MM.1S (cell line): ENCODE results near the gene NAALADL2.

Source experiments
- DNase-seq: peaks from one replicate; pipeline ENCODE4 v3.0.0-alpha.2; 2015
- H2AFZ ChIP-seq: fragments of 300-600 bp; sonication (generic); 2 replicates; pipeline ENCODE4 v1.6.0; 2016; ENCODE audit warnings: antibody characterized with exemption, low read length
- H3F3A ChIP-seq: fragments of 300-600 bp; sonication (generic); 2 replicates; pipeline ENCODE4 v1.6.1; 2016; ENCODE audit warnings: mild to moderate bottlenecking, antibody characterized with exemption, low read length, moderate library complexity, mixed read lengths; ENCODE audit not compliant: insufficient read depth
- H3K27ac ChIP-seq: fragments of 300-600 bp; sonication (generic); 2 replicates; pipeline ENCODE4 v1.5.1; 2016; ENCODE audit warnings: mild to moderate bottlenecking, low read length
- H3K27me3 ChIP-seq: fragments of 300-600 bp; sonication (generic); replicated peaks from 2 replicates; pipeline ENCODE4 v1.6.0; 2016; ENCODE audit warnings: low read length; ENCODE audit not compliant: insufficient read depth
- H3K36me3 ChIP-seq: fragments of 300-600 bp; sonication (generic); replicated peaks from 2 replicates; pipeline ENCODE4 v1.6.1; 2016; ENCODE audit warnings: mild to moderate bottlenecking, low read length, mixed read lengths; ENCODE audit not compliant: insufficient read depth
- H3K4me1 ChIP-seq: fragments of 300-600 bp; sonication (generic); 2 replicates; pipeline ENCODE4 v1.6.1; 2016; ENCODE audit warnings: low read length, mixed read lengths
- H3K4me2 ChIP-seq: fragments of 300-600 bp; sonication (generic); 2 replicates; pipeline ENCODE4 v1.6.0; 2016; ENCODE audit warnings: low read depth, low read length
- H3K4me3 ChIP-seq: fragments of 300-600 bp; sonication (generic); 2 replicates; pipeline ENCODE4 v1.5.1; 2016; ENCODE audit warnings: low read length, mixed read lengths
- H3K79me2 ChIP-seq: fragments of 300-600 bp; sonication (generic); 2 replicates; pipeline ENCODE4 v1.6.1; 2016; ENCODE audit warnings: mixed run types, low read length, mixed read lengths
- H3K9ac ChIP-seq: fragments of 300-600 bp; sonication (generic); 2 replicates; pipeline ENCODE4 v1.6.1; 2016; ENCODE audit warnings: low read length, mixed read lengths
- H3K9me2 ChIP-seq: fragments of 300-600 bp; sonication (generic); replicated peaks from 2 replicates; pipeline ENCODE4 v1.6.1; 2016; ENCODE audit warnings: mild to moderate bottlenecking, low read length, mixed read lengths; ENCODE audit not compliant: insufficient read depth
- H3K9me3 ChIP-seq: fragments of 300-600 bp; sonication (generic); replicated peaks from 2 replicates; pipeline ENCODE4 v1.6.1; 2016; ENCODE audit warnings: mild to moderate bottlenecking, low read length, mixed read lengths; ENCODE audit not compliant: insufficient read depth
- H4K20me1 ChIP-seq: fragments of 300-600 bp; sonication (generic); 2 replicates; pipeline ENCODE4 v1.6.1; 2016; ENCODE audit warnings: mild to moderate bottlenecking, low read length, moderate library complexity, mixed read lengths; ENCODE audit not compliant: insufficient read depth
- CTCF ChIP-seq: fragments of 300-600 bp; sonication (generic); IDR thresholded peaks from 2 replicates; pipeline ENCODE4 v1.5.1; 2016; ENCODE audit warnings: antibody characterized with exemption, low read length, mixed read lengths
- EZH2 ChIP-seq: fragments of 300-600 bp; sonication (generic); optimal IDR thresholded peaks from 2 replicates; pipeline ENCODE3; 2017; ENCODE audit warnings: low read depth, mild to moderate bottlenecking, antibody characterized with exemption, low read length, mixed read lengths
- EZH2phosphoT487 ChIP-seq: fragments of 300-600 bp; sonication (generic); IDR thresholded peaks from 2 replicates; pipeline ENCODE4 v1.6.1; 2018; ENCODE audit warnings: antibody characterized with exemption, low read length

The NAALADL2 gene

GRCh38 chr3:175378348-175378747, 519.2 kb downstream of the NAALADL2 start:
- Histone ChIP-seq H3K9me2 (no peaks in the 10 kb centered on the region), H2AFZ (peak overlapping the region; percentile 49)

GRCh38 chr3:175381685-175382084, 522.6 kb downstream of the NAALADL2 start:
- no peak for TF ChIP-seq CTCF
- no peak for TF ChIP-seq EZH2
- TF ChIP-seq EZH2phosphoT487 = no peak
- DNase-seq = no peak

More at GRCh38 chr3:175378348-175378747, 519.2 kb downstream of the NAALADL2 start:
- no peaks in the 10 kb centered on the region for H3K36me3 ChIP-seq
- H4K20me1 ChIP-seq = no peaks in the 10 kb centered on the region
- H3K27me3 ChIP-seq = no peaks in the 10 kb centered on the region
- H3K79me2 ChIP-seq = no peaks in the 10 kb centered on the region
- H3K9ac ChIP-seq = no peak overlapping the region
- H3K27ac ChIP-seq = 0 out of 2 replicates have a peak overlapping the region, but pooled peaks have one; percentile 4
- no peaks in the 10 kb centered on the region for H3F3A ChIP-seq
- no peak overlapping the region for H3K4me3 ChIP-seq
- peaks cover 13% of the 10 kb centered on the region for H3K4me1 ChIP-seq
- peak overlapping the region; percentile 24 for H3K4me2 ChIP-seq
- no peaks in the 10 kb centered on the region for H3K9me3 ChIP-seq
- TF ChIP-seq CTCF (no peak), EZH2phosphoT487 (no peak), EZH2 (no peak)
- peak; percentile 54 for DNase-seq

GRCh38 chr3:175383371-175383770, 524.2 kb downstream of the NAALADL2 start:
- TF ChIP-seq CTCF = no peak
- TF ChIP-seq EZH2phosphoT487 = no peak
- no peak for TF ChIP-seq EZH2
- no peaks in the 10 kb centered on the region for H3K36me3 ChIP-seq
- no peak overlapping the region for H3K27ac ChIP-seq
- no peak for DNase-seq
- H3K4me3 ChIP-seq = no peak overlapping the region
- H3K4me2 ChIP-seq = no peak overlapping the region
- no peaks in the 10 kb centered on the region for H3K27me3 ChIP-seq
- no peaks in the 10 kb centered on the region for H3K79me2 ChIP-seq
- H3K4me1 ChIP-seq = peaks cover 9% of the 10 kb centered on the region
- no peak overlapping the region for H2AFZ ChIP-seq
- H3K9ac ChIP-seq = no peak overlapping the region
- H3F3A ChIP-seq = no peaks in the 10 kb centered on the region
- no peaks in the 10 kb centered on the region for H3K9me2 ChIP-seq
- no peaks in the 10 kb centered on the region for H4K20me1 ChIP-seq
- no peaks in the 10 kb centered on the region for H3K9me3 ChIP-seq

More at GRCh38 chr3:175381685-175382084, 522.6 kb downstream of the NAALADL2 start:
- Histone ChIP-seq H3K9ac (no peak overlapping the region), H3K36me3 (no peaks in the 10 kb centered on the region), H3K4me3 (no peak overlapping the region), H3K27ac (no peak overlapping the region), H3K9me2 (no peaks in the 10 kb centered on the region), H3K4me2 (no peak overlapping the region), H3K9me3 (no peaks in the 10 kb centered on the region), H2AFZ (no peak overlapping the region), H3F3A (no peaks in the 10 kb centered on the region), H4K20me1 (no peaks in the 10 kb centered on the region), H3K79me2 (no peaks in the 10 kb centered on the region), H3K4me1 (peaks cover 13% of the 10 kb centered on the region), H3K27me3 (no peaks in the 10 kb centered on the region)
